NCI-H345 (cell line): Measurements from ENCODE around the gene PEX3.

Experiments used
- DNase-seq: peaks from one replicate; lab custom pipeline; 2025; lab: John Stamatoyannopoulos, UW

The PEX3 gene

DNA sequence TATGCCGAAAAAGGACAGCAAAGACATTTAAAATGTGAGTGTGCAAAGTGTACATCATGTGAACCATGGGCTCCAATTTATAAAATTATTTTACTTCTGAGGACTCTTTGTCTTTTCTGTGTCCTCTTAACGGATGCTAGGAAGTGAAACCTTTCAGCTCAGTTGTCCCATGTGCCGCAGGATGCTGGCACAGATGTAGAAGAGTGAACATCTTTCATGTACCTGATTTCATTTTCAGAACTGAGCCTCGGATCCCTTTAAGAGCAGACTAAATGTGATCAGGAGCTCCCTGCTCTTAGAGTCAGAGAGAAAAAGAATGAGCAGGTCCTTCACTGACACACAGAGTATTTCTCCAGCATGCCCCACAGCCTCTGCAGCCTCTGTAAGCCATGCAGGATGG is 88.5 kb downstream of the PEX3 start:
- no peak for DNase-seq

DNA sequence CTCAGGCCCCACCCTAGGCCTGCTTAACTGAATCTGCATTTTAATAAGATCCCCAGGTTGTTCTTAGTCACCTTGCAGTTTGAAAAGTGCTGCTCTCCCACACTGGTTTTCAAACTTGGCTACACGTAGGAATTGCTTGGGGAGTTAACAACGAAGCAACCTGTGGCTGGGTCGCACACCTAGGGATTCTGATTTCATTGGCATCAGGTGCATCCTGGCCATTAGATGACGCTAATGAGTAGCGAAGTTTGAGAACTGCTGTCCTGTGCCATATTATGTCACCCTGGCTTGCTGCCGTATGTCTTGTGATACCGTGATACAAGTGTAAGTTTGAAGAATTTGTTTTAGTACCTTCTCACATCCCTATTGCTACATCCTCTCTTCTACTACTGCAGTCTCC is 89.1 kb downstream of the PEX3 start:
- DNase-seq: no peak

DNA sequence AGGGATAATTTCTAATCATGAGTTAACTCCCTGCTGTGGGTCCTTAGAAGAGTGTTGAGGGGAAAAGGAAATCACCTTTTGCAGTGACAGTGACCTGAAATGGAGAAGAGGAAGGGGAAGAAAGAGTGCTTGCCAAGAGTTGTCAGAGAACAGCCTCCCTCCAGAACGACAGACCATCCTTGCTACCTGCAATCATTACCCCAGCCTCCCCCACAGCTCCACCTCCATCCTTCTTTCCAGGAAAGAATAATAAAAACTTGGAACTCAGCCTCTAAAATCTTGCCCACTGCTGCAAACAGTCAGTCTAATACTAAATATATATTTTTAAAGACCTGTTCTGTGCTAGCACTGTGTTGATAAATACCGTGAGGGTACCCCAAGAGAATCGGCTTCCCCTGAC is 89.6 kb downstream of the PEX3 start:
- no peak for DNase-seq
